Measurements from ENCODE around the gene FAM163A. TPM values are rescaled to one million over a fixed set of nuclear protein-coding genes. Genes with fewer than 3 reads are reported as not detected.

FAM163A gene
- total and polyA plus RNA-seq, 2 donors from 2014 or later = not detected

DNA sequence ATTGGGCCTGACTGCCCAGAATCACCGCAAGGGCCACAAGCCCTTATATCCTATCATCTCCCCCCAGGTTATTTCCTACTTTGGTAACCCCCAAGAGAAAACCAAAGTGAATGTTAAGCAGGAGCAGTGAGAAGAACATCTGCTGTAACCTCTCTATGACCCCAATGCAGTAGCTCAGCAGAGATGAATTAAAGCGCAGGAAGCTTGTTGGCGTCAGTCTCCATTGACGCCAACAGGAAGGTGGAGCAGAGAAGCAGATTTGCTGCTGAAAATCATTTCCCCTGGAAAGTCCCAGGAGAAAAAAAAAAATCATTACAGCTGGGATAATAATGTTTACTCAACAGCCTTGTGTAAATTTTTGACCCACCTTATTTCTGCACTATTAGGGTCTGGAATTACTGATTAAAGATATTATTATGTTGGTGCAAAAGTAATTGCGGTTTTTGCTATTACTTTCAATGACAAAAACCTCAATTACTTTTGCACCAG, 33.2 kb upstream of the FAM163A start:
- peaks cover 0 to 8% (median 0%) of the 10 kb centered on the region in 3 donors for H3K9me3 ChIP-seq (ENCODE audit: control insufficient read depth in 2 of 3, insufficient read depth in 1 of 3, low read length in 3 of 3)
- H3K27ac ChIP-seq (ENCODE audit: low read depth in 2 of 2, low read length in 2 of 2) = peak overlapping the region in 1 of 2 donors; percentile 5
- H3K4me1 ChIP-seq (ENCODE audit: control insufficient read depth in 2 of 3, insufficient read depth in 2 of 3, low read depth in 1 of 3, low read length in 3 of 3) = peaks cover 0 to 3% (median 0%) of the 10 kb centered on the region in 3 donors
- H3K4me3 ChIP-seq (ENCODE audit: low read length in 3 of 3) = no peak overlapping the region
- TF ChIP-seq, protein P1, sequence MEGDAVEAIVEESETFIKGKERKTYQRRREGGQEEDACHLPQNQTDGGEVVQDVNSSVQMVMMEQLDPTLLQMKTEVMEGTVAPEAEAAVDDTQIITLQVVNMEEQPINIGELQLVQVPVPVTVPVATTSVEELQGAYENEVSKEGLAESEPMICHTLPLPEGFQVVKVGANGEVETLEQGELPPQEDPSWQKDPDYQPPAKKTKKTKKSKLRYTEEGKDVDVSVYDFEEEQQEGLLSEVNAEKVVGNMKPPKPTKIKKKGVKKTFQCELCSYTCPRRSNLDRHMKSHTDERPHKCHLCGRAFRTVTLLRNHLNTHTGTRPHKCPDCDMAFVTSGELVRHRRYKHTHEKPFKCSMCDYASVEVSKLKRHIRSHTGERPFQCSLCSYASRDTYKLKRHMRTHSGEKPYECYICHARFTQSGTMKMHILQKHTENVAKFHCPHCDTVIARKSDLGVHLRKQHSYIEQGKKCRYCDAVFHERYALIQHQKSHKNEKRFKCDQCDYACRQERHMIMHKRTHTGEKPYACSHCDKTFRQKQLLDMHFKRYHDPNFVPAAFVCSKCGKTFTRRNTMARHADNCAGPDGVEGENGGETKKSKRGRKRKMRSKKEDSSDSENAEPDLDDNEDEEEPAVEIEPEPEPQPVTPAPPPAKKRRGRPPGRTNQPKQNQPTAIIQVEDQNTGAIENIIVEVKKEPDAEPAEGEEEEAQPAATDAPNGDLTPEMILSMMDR (IDR thresholded peaks at IDR 0.05; ENCODE audit: borderline replicate concordance, extremely low read depth, insufficient read depth) = no peak
- DNase-seq (peak in 2 of 5 donors; percentile 49 to 82), FAIRE-seq (peak; percentile 23)
- intact Hi-C loops (cut with DNase I) = loop anchor here (5.0 kb wide), 1 partner anchor 102 kb away; no protein-coding TSS in a partner anchor
- H3K36me3 ChIP-seq (ENCODE audit: control insufficient read depth in 2 of 3, insufficient read depth in 3 of 3, low read length in 3 of 3) = no peaks in the 10 kb centered on the region
- H3K9ac ChIP-seq (ENCODE audit: low read length in 3 of 3) = no peak overlapping the region
- H3K27me3 ChIP-seq (ENCODE audit: control insufficient read depth, insufficient read depth, low read length) = no peaks in the 10 kb centered on the region

DNA sequence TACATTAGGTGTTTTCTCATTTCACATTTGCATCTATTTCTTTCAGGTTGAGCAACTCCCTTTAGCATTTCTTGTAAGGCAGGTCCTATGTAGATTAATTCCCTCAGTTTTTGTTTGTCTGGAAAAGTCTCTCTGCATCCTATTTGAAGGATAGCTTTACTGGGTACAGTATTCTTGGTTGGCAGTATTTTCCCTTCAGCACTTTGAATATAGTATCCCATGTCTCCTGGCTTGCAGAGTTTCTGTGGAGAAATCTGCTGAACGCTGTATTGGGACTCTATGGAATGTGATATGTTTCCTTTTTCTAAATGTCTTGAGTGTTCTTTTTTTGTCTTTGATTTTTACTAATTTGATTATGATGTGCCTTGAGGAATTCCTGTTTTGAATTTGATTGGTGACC, 28.9 kb upstream of the FAM163A start:
- TF ChIP-seq, protein P1 (IDR thresholded peaks at IDR 0.05; ENCODE audit: borderline replicate concordance, extremely low read depth, insufficient read depth) = no peak
- Histone ChIP-seq H3K9ac (ENCODE audit: low read length in 3 of 3) (no peak overlapping the region), H3K4me3 (ENCODE audit: low read length in 3 of 3) (no peak overlapping the region), H3K27me3 (ENCODE audit: control insufficient read depth, insufficient read depth, low read length) (no peaks in the 10 kb centered on the region), H3K9me3 (ENCODE audit: control insufficient read depth in 2 of 3, insufficient read depth in 1 of 3, low read length in 3 of 3) (peaks cover 0 to 15% (median 0%) of the 10 kb centered on the region in 3 donors), H3K27ac (ENCODE audit: low read depth in 2 of 2, low read length in 2 of 2) (no peak overlapping the region), H3K4me1 (ENCODE audit: control insufficient read depth in 2 of 3, insufficient read depth in 2 of 3, low read depth in 1 of 3, low read length in 3 of 3) (no peaks in the 10 kb centered on the region), H3K36me3 (ENCODE audit: control insufficient read depth in 2 of 3, insufficient read depth in 3 of 3, low read length in 3 of 3) (no peaks in the 10 kb centered on the region)
- FAIRE-seq (no peak), DNase-seq (no peak)
- intact Hi-C loops (cut with DNase I) = no loop called here

GRCh38 chr1:179714623-179715022, 28.5 kb upstream of the FAM163A start:
- Histone ChIP-seq H3K9ac (ENCODE audit: low read length in 3 of 3) (no peak overlapping the region), H3K4me1 (ENCODE audit: control insufficient read depth in 2 of 3, insufficient read depth in 2 of 3, low read depth in 1 of 3, low read length in 3 of 3) (no peaks in the 10 kb centered on the region), H3K36me3 (ENCODE audit: control insufficient read depth in 2 of 3, insufficient read depth in 3 of 3, low read length in 3 of 3) (no peaks in the 10 kb centered on the region), H3K4me3 (ENCODE audit: low read length in 3 of 3) (no peak overlapping the region), H3K27me3 (ENCODE audit: control insufficient read depth, insufficient read depth, low read length) (no peaks in the 10 kb centered on the region), H3K9me3 (ENCODE audit: control insufficient read depth in 2 of 3, insufficient read depth in 1 of 3, low read length in 3 of 3) (peaks cover 0 to 15% (median 0%) of the 10 kb centered on the region in 3 donors), H3K27ac (ENCODE audit: low read depth in 2 of 2, low read length in 2 of 2) (no peak overlapping the region)
- FAIRE-seq = no peak
- intact Hi-C loops (cut with DNase I) = no loop called here
- TF ChIP-seq, protein P1 (IDR thresholded peaks at IDR 0.05; ENCODE audit: borderline replicate concordance, extremely low read depth, insufficient read depth) = no peak
- no peak for DNase-seq

GRCh38 chr1:179719272-179719671, 23.8 kb upstream of the FAM163A start:
- intact Hi-C loops (cut with DNase I) = no loop called here
- DNase-seq (no peak), FAIRE-seq (no peak)
- Histone ChIP-seq H3K4me1 (ENCODE audit: control insufficient read depth in 2 of 3, insufficient read depth in 2 of 3, low read depth in 1 of 3, low read length in 3 of 3) (no peaks in the 10 kb centered on the region), H3K27ac (ENCODE audit: low read depth in 2 of 2, low read length in 2 of 2) (no peak overlapping the region), H3K36me3 (ENCODE audit: control insufficient read depth in 2 of 3, insufficient read depth in 3 of 3, low read length in 3 of 3) (no peaks in the 10 kb centered on the region), H3K9me3 (ENCODE audit: control insufficient read depth in 2 of 3, insufficient read depth in 1 of 3, low read length in 3 of 3) (peaks cover 0 to 21% (median 2%) of the 10 kb centered on the region in 3 donors), H3K27me3 (ENCODE audit: control insufficient read depth, insufficient read depth, low read length) (no peaks in the 10 kb centered on the region), H3K4me3 (ENCODE audit: low read length in 3 of 3) (no peak overlapping the region), H3K9ac (ENCODE audit: low read length in 3 of 3) (no peak overlapping the region)
- TF ChIP-seq, protein P1 (IDR thresholded peaks at IDR 0.05; ENCODE audit: borderline replicate concordance, extremely low read depth, insufficient read depth) = no peak

Measured in kidney (tissue), 14 donors.